HuH-7 (cell line): ENCODE measurements around the gene TNFRSF1B.

Experiments used
- DNase-seq: peaks from one replicate; pipeline ENCODE4 v3.0.0; 2011; ENCODE audit warnings: low spot score

The TNFRSF1B gene

GRCh38 chr1:12142141-12142823 lies 24.5 kb upstream of the TNFRSF1B start:
- no peak for DNase-seq

GRCh38 chr1:12142891-12143630 lies 23.7 kb upstream of the TNFRSF1B start:
- DNase-seq: no peak

- DNase-seq: no peak
These were observed 23.1 kb upstream of the TNFRSF1B start for GRCh38 chr1:12143631-12144155.

- DNase-seq: no peak
These were observed 22.6 kb upstream of the TNFRSF1B start for GRCh38 chr1:12144236-12144635.

- no peak for DNase-seq
These were observed 21.8 kb upstream of the TNFRSF1B start for GRCh38 chr1:12144969-12145368.

- DNase-seq: no peak
These were observed 21.0 kb upstream of the TNFRSF1B start for GRCh38 chr1:12145616-12146342.

- DNase-seq: no peak
These were observed 20.3 kb upstream of the TNFRSF1B start for GRCh38 chr1:12146343-12147112.

- DNase-seq: no peak
These were observed 19.5 kb upstream of the TNFRSF1B start for GRCh38 chr1:12147201-12147701.

GRCh38 chr1:12148160-12148957 lies 18.4 kb upstream of the TNFRSF1B start:
- DNase-seq: peak; percentile 67

GRCh38 chr1:12148958-12149790 lies 17.6 kb upstream of the TNFRSF1B start:
- no peak for DNase-seq

- no peak for DNase-seq
These were observed 17.0 kb upstream of the TNFRSF1B start for GRCh38 chr1:12149791-12150175.

GRCh38 chr1:12150456-12151200 lies 16.2 kb upstream of the TNFRSF1B start:
- DNase-seq: no peak

GRCh38 chr1:12151465-12151864 lies 15.3 kb upstream of the TNFRSF1B start:
- DNase-seq: no peak

- DNase-seq: no peak
These were observed 14.5 kb upstream of the TNFRSF1B start for GRCh38 chr1:12152113-12152891.

- no peak for DNase-seq
These were observed 13.5 kb upstream of the TNFRSF1B start for GRCh38 chr1:12153181-12153785.

GRCh38 chr1:12155328-12155727 lies 11.5 kb upstream of the TNFRSF1B start:
- DNase-seq: no peak

GRCh38 chr1:12157366-12158231 lies 9.2 kb upstream of the TNFRSF1B start:
- no peak for DNase-seq
